SU-DHL-6 (cell line): Measurements from ENCODE around the gene PDE4D.

Experiments used
- H2AFZ ChIP-seq: fragments of 200-600 bp; sonication (generic); 2 replicates; pipeline ENCODE4 v1.6.1; 2014; ENCODE audit warnings: low read depth, mild to moderate bottlenecking, moderate library complexity, mixed read lengths, antibody characterized with exemption, low read length; ENCODE audit not compliant: severe bottlenecking
- H3F3A ChIP-seq: fragments of 200-600 bp; shearing (Covaris generic); 2 replicates; pipeline ENCODE4 v1.6.0; 2016; ENCODE audit warnings: antibody characterized with exemption, mild to moderate bottlenecking; ENCODE audit not compliant: insufficient read depth
- H3K27ac ChIP-seq: fragments of 200-600 bp; sonication (generic); 2 replicates; pipeline ENCODE4 v1.5.1; 2016; ENCODE audit warnings: low read depth, mild to moderate bottlenecking, low read length, moderate library complexity, mixed read lengths
- H3K27me3 ChIP-seq: fragments of 200-600 bp; sonication (generic), shearing (Covaris generic); 2 replicates; pipeline ENCODE4 v1.6.0; 2014; ENCODE audit warnings: mild to moderate bottlenecking, low read length
- H3K36me3 ChIP-seq: fragments of 200-600 bp; sonication (generic); 2 replicates; pipeline ENCODE4 v1.6.1; 2014; ENCODE audit warnings: mild to moderate bottlenecking, low read length, mixed read lengths
- H3K4me2 ChIP-seq: fragments of 300-600, 200-600 bp; shearing (Covaris generic), sonication (generic); 2 replicates; pipeline ENCODE4 v1.6.0; 2014; ENCODE audit warnings: low read length, low read depth, mild to moderate bottlenecking; ENCODE audit not compliant: poor library complexity, severe bottlenecking
- H3K4me3 ChIP-seq: fragments of 200-600 bp; sonication (generic); 2 replicates; pipeline ENCODE4 v1.5.1; 2014; ENCODE audit warnings: antibody characterized with exemption, low read length, mild to moderate bottlenecking, mixed read lengths; ENCODE audit not compliant: insufficient read depth, poor library complexity, severe bottlenecking
- H3K79me2 ChIP-seq: fragments of 200-600 bp; sonication (generic); 2 replicates; pipeline ENCODE4 v1.6.1; 2014; ENCODE audit warnings: mild to moderate bottlenecking, low read length, moderate library complexity; ENCODE audit not compliant: insufficient read depth
- H3K9ac ChIP-seq: fragments of 200-600 bp; sonication (generic); 2 replicates; pipeline ENCODE4 v1.7.0; 2014; ENCODE audit warnings: mild to moderate bottlenecking, low read length
- H3K9me2 ChIP-seq: fragments of 200-600 bp; sonication (generic); replicated peaks from 2 replicates; pipeline ENCODE4 v1.6.1; 2014; ENCODE audit warnings: low read length; ENCODE audit not compliant: insufficient read depth
- H3K9me3 ChIP-seq: fragments of 200-600 bp; sonication (generic); 2 replicates; pipeline ENCODE4 v1.6.1; 2014; ENCODE audit warnings: low read length, mixed read lengths; ENCODE audit not compliant: insufficient read depth
- H4K20me1 ChIP-seq: fragments of 200-600 bp; sonication (generic); 2 replicates; pipeline ENCODE4 v1.6.1; 2014; ENCODE audit warnings: low read depth, mild to moderate bottlenecking, antibody characterized with exemption, low read length, moderate library complexity, mixed read lengths
- EZH2phosphoT487 ChIP-seq: fragments of 200-600 bp; sonication (generic), shearing (Covaris generic); conservative IDR thresholded peaks from 2 replicates; pipeline ENCODE4 v1.6.1; 2018; ENCODE audit warnings: mild to moderate bottlenecking, antibody characterized with exemption, low read length, moderate library complexity, mixed read lengths
- TF ChIP-seq, protein P1 (sequence below): fragments of 200-600 bp; sonication (generic); IDR thresholded peaks from one replicate; pipeline ENCODE4 v1.5.1; 2017; ENCODE audit warnings: antibody characterized with exemption, mild to moderate bottlenecking, low read length, moderate library complexity; ENCODE audit not compliant: insufficient read depth, poor library complexity, severe bottlenecking

PDE4D gene

DNA sequence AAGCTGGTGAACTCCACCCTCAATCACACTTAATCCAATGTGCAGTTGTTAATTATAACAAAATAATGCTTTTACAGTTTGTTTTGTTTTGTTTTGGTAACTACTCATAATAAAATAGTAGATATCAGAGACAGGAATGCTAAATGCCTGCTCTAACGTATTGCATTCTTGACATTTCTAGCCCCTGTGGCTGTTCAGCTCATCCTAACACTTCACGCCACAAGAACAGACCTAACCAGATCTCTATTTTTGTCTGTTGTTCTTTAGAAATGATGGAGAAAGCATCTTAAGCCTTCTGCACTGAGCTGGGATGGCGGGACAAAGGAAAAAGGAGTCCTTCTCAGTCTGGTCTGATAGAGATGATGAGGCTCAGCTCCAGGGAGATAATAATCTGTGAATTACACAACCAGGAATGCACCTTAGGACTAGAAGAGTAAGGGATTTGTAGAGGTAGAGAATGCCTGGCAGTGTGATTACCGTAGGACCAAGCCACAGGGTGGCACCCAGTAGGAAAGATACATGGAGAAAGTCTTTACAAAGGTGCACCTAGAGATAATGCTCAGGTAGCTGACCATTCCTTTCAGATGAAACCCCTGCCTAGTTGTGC, 628.8 kb downstream of the PDE4D start:
- Histone ChIP-seq H3K4me2 (no peak overlapping the region), H3K9me3 (no peaks in the 10 kb centered on the region), H3K27me3 (no peaks in the 10 kb centered on the region), H3F3A (no peaks in the 10 kb centered on the region), H3K79me2 (no peaks in the 10 kb centered on the region), H3K36me3 (no peaks in the 10 kb centered on the region), H3K9me2 (peaks cover 4% of the 10 kb centered on the region; the same call in 1 of the 2 replicates), H3K27ac (no peak overlapping the region), H2AFZ (no peak overlapping the region), H3K4me3 (no peak overlapping the region), H4K20me1 (no peaks in the 10 kb centered on the region), H3K9ac (no peak overlapping the region)
- no peak for TF ChIP-seq EZH2phosphoT487
- TF ChIP-seq, protein P1, sequence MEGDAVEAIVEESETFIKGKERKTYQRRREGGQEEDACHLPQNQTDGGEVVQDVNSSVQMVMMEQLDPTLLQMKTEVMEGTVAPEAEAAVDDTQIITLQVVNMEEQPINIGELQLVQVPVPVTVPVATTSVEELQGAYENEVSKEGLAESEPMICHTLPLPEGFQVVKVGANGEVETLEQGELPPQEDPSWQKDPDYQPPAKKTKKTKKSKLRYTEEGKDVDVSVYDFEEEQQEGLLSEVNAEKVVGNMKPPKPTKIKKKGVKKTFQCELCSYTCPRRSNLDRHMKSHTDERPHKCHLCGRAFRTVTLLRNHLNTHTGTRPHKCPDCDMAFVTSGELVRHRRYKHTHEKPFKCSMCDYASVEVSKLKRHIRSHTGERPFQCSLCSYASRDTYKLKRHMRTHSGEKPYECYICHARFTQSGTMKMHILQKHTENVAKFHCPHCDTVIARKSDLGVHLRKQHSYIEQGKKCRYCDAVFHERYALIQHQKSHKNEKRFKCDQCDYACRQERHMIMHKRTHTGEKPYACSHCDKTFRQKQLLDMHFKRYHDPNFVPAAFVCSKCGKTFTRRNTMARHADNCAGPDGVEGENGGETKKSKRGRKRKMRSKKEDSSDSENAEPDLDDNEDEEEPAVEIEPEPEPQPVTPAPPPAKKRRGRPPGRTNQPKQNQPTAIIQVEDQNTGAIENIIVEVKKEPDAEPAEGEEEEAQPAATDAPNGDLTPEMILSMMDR: no peak

GRCh38 chr5:59264013-59264412, 629.5 kb downstream of the PDE4D start:
- no peak overlapping the region for H3K27ac ChIP-seq
- H3K9me3 ChIP-seq: no peaks in the 10 kb centered on the region
- H3K4me3 ChIP-seq: no peak overlapping the region
- H3K27me3 ChIP-seq: no peaks in the 10 kb centered on the region
- H4K20me1 ChIP-seq: no peaks in the 10 kb centered on the region
- no peak overlapping the region for H2AFZ ChIP-seq
- no peak for TF ChIP-seq EZH2phosphoT487
- TF ChIP-seq, protein P1: no peak
- no peaks in the 10 kb centered on the region for H3F3A ChIP-seq
- no peak overlapping the region for H3K4me2 ChIP-seq
- H3K36me3 ChIP-seq: no peaks in the 10 kb centered on the region
- H3K9ac ChIP-seq: no peak overlapping the region
- H3K9me2 ChIP-seq: peaks cover 3% of the 10 kb centered on the region; the same call in 1 of the 2 replicates
- no peaks in the 10 kb centered on the region for H3K79me2 ChIP-seq

DNA sequence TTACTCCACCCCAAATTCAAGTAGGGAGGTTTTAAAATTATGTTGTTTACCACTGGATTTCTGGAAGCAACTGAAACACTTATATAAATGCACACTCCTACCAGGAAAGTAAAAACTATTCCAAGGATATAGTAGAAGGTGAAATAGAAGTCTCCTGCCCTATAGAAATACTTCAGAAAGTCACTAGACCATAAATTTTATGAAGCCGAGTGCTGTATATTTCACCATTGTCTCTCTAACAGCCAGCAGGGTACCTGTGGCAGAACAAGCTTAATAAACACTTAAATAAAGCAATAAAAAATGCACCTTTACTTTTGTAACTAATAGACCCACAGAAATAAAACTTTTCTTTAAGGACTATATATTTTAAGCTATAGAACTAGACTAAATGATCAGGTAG, 631.6 kb downstream of the PDE4D start:
- no peaks in the 10 kb centered on the region for H3F3A ChIP-seq
- no peaks in the 10 kb centered on the region for H4K20me1 ChIP-seq
- H3K79me2 ChIP-seq: no peaks in the 10 kb centered on the region
- H3K36me3 ChIP-seq: no peaks in the 10 kb centered on the region
- H2AFZ ChIP-seq: no peak overlapping the region
- no peaks in the 10 kb centered on the region for H3K9me2 ChIP-seq
- H3K27ac ChIP-seq: no peak overlapping the region
- H3K4me3 ChIP-seq: no peak overlapping the region
- no peak overlapping the region for H3K4me2 ChIP-seq
- TF ChIP-seq EZH2phosphoT487: no peak
- TF ChIP-seq, protein P1: no peak
- no peaks in the 10 kb centered on the region for H3K9me3 ChIP-seq
- H3K27me3 ChIP-seq: no peaks in the 10 kb centered on the region
- no peak overlapping the region for H3K9ac ChIP-seq
